HepG2 (cell line): ENCODE results near the gene RPS28. TPM values are rescaled to one million over a fixed set of nuclear protein-coding genes. Genes with fewer than 3 reads are reported as not detected.

ENCODE experiments used
- ATF3 ChIP-seq: sonication (generic); formaldehyde crosslinking; IDR thresholded peaks from 2 replicates; pipeline ENCODE4 v1.4.0; 2020; ENCODE audit warnings: missing genetic modification reagents
- CREB1 ChIP-seq, 2 experiments: fragments of 450-650 bp in 1 of 2; IDR thresholded peaks; 2 replicates each; pipeline ENCODE4 v1.6.1; 2016 to 2017; ENCODE audit warnings: control low read depth in 1 of 2, mild to moderate bottlenecking in 1 of 2, missing compliant biosample characterization in 1 of 2, missing genetic modification characterization in 1 of 2
- CREB3 ChIP-seq: sonication (generic); formaldehyde crosslinking; IDR thresholded peaks from 2 replicates; pipeline ENCODE4 v1.5.0; 2020; ENCODE audit warnings: missing genetic modification reagents
- GABPA ChIP-seq, 2 experiments: IDR thresholded peaks; 2 replicates each; pipeline ENCODE4 v1.6.1; 2011 to 2016; ENCODE audit warnings: low read depth in 2 of 2, low read length in 1 of 2, missing biosample characterization in 1 of 2, missing genetic modification characterization in 1 of 2
- HCFC1 ChIP-seq: fragments of 150-350 bp; IDR thresholded peaks from 2 replicates; pipeline ENCODE4 v1.6.1; 2014; ENCODE audit warnings: low read depth, low read length
- HMG20A ChIP-seq: IDR thresholded peaks from 2 replicates; pipeline ENCODE4 v1.6.1; 2016; ENCODE audit warnings: borderline replicate concordance
- HNRNPH1 ChIP-seq: fragments of 200-400 bp; formaldehyde crosslinking; optimal IDR thresholded peaks from 2 replicates; pipeline ENCODE3; 2017; ENCODE audit warnings: mild to moderate bottlenecking, low read depth, low read length
- KDM6A ChIP-seq: IDR thresholded peaks from 2 replicates; pipeline ENCODE4 v1.6.1; 2016; ENCODE audit warnings: low read depth
- MED8 ChIP-seq: sonication (generic); formaldehyde crosslinking; IDR thresholded peaks from 2 replicates; pipeline ENCODE4 v1.8.1; 2023; ENCODE audit warnings: mild to moderate bottlenecking, missing genetic modification reagents; ENCODE audit not compliant: insufficient replicate concordance
- NR2F1 ChIP-seq, 2 experiments: fragments of 450-650 bp in 1 of 2; formaldehyde crosslinking in 1 of 2; IDR thresholded peaks; 2 replicates each; pipeline versions ENCODE4 v1.5.0 to v1.6.1; 2016 to 2020; ENCODE audit warnings: mild to moderate bottlenecking in 1 of 2, missing compliant biosample characterization in 1 of 2, missing genetic modification reagents in 1 of 2, moderate library complexity in 1 of 2
- PHF21A ChIP-seq: sonication (generic); formaldehyde crosslinking; IDR thresholded peaks from 2 replicates; pipeline ENCODE4 v1.5.0; 2020; ENCODE audit warnings: mild to moderate bottlenecking, missing genetic modification reagents
- PRDM15 ChIP-seq: sonication (generic); formaldehyde crosslinking; IDR thresholded peaks from 2 replicates; pipeline ENCODE4 v1.4.0; 2020; ENCODE audit warnings: missing genetic modification reagents
- RERE ChIP-seq: IDR thresholded peaks from 2 replicates; pipeline ENCODE4 v1.6.1; 2016; ENCODE audit warnings: low read depth, missing genetic modification reagents, missing compliant biosample characterization
- SRSF1 ChIP-seq: fragments of 200-400 bp; formaldehyde crosslinking; optimal IDR thresholded peaks from 2 replicates; pipeline ENCODE3; 2017; ENCODE audit warnings: mild to moderate bottlenecking, low read depth, low read length, moderate library complexity
- ZBTB20 ChIP-seq: sonication (generic); formaldehyde crosslinking; IDR thresholded peaks from 2 replicates; pipeline ENCODE4 v1.8.1; 2023; ENCODE audit warnings: missing genetic modification reagents, low read depth, mild to moderate bottlenecking, borderline replicate concordance
- ZBTB7B ChIP-seq: sonication (generic); formaldehyde crosslinking; IDR thresholded peaks from 2 replicates; pipeline ENCODE4 v1.4.0; 2020; ENCODE audit warnings: missing genetic modification reagents
- ZFP36L2 ChIP-seq: sonication (generic); formaldehyde crosslinking; IDR thresholded peaks from 2 replicates; pipeline ENCODE4 v1.4.0; 2020; ENCODE audit warnings: missing genetic modification reagents
- ZNF772 ChIP-seq: sonication (generic); formaldehyde crosslinking; IDR thresholded peaks from 2 replicates; pipeline ENCODE4 v1.5.0; 2020; ENCODE audit warnings: mild to moderate bottlenecking, missing genetic modification reagents
- ZSCAN21 ChIP-seq: sonication (generic); formaldehyde crosslinking; IDR thresholded peaks from 2 replicates; pipeline ENCODE4 v1.8.0; 2022; ENCODE audit warnings: mild to moderate bottlenecking, missing genetic modification reagents, moderate library complexity, borderline replicate concordance
- polyA plus RNA-seq, 8 experiments: library from polyadenylated mRNA; depleted of rRNA in 3 of 8; stranded (reverse) in 7 of 8; unstranded in 1 of 8; fragments of >200 nt; fragmentation: Illumina TruSeq in 4 of 8; extraction: Trizol in 4 of 8; gene quantifications; 2 replicates each; pipeline versions ENCODE4 v1.2.1 to v1.2.3, GENCODE V29; 2011 to 2016; ENCODE audit warnings: low read depth in 4 of 8, missing spikeins in 1 of 8, mixed read lengths in 1 of 8; ENCODE audit not compliant: insufficient read depth in 1 of 8
- total RNA-seq, 5 experiments: library from RNA; depleted of rRNA; stranded (reverse); fragments of >200 nt; fragmentation: Illumina TruSeq; extraction: Trizol; gene quantifications; 2 replicates each; pipeline ENCODE4 v1.2.3, GENCODE V29; 2016; ENCODE audit warnings: low read depth in 1 of 5

Gene RPS28
- total and polyA plus RNA-seq, 2 of the 13 experiments (the other 11 are each of a cell fraction or from before 2014, with no cell fraction given) = 281 to 545 TPM

- TF ChIP-seq CREB3 (CRISPR knock-in tag) = no peak
- no peak for TF ChIP-seq ZFP36L2 (CRISPR knock-in tag)
- TF ChIP-seq MED8 (CRISPR knock-in tag) = no peak
- TF ChIP-seq ZBTB20 (CRISPR knock-in tag) = peak; percentile 64; the same call in 1 of the 2 replicates
- peak; percentile 58; the same call in 1 of the 2 replicates for TF ChIP-seq CREB1 (IDR thresholded peaks at IDR 0.05)
- peak; percentile 81 for TF ChIP-seq CREB1 (CRISPR knock-in tag; IDR thresholded peaks at IDR 0.05)
- TF ChIP-seq HNRNPH1 = no peak
- TF ChIP-seq SRSF1 = no peak
- TF ChIP-seq PHF21A (CRISPR knock-in tag) = peak; percentile 83
- TF ChIP-seq KDM6A (CRISPR knock-in tag) = peak; percentile 83
- TF ChIP-seq HMG20A (CRISPR knock-in tag) = peak; percentile 85; the same call in 1 of the 2 replicates
- TF ChIP-seq ZBTB7B (CRISPR knock-in tag) = peak; percentile 81; the same call in 1 of the 2 replicates
- TF ChIP-seq HCFC1 = no peak
- peak; percentile 43; the same call in 1 of the 2 replicates for TF ChIP-seq ZSCAN21 (CRISPR knock-in tag)
- peak; percentile 84 for TF ChIP-seq ZNF772
- TF ChIP-seq PRDM15 = no peak
- TF ChIP-seq RERE = peak; percentile 67
- TF ChIP-seq NR2F1 (CRISPR knock-in tag; IDR thresholded peaks at IDR 0.05) = peak; percentile 79 to 93
- no peak; the same call in 1 of the 2 replicates for TF ChIP-seq ATF3 (CRISPR knock-in tag)
- TF ChIP-seq GABPA (IDR thresholded peaks at IDR 0.05; ENCODE audit: low read depth, low read length) = no peak
- no peak for TF ChIP-seq GABPA (CRISPR knock-in tag; IDR thresholded peaks at IDR 0.05; ENCODE audit: low read depth)
These were observed 35.8 kb downstream of the RPS28 start (continued) for GRCh38 chr19:8357007-8357521.
